Measurements from ENCODE around the gene RRP1.

DNA sequence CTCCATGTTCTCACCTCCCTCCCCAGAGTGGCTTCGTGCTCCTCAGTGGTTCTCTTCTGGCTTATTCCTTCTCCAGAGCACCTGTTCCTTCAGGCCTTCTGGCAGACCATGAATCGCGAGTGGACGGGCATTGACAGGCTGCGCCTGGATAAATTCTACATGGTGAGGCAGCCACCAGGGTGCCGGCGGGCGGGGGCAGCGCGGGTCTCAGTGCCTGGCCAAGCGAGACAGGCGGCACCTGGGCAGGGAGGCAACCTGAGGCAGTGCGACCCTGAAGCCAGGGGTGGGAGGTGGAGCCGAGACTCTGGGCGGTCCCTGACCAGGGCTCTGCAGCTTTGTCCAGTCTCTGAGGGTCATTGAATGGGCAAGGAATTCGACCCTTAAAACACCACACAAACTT, 3.9 kb downstream of the RRP1 start:
- TF ChIP-seq EZH2 (IDR thresholded peaks at IDR 0.05; ENCODE audit: borderline replicate concordance, low read length), result no peak
- TF ChIP-seq, protein P1, sequence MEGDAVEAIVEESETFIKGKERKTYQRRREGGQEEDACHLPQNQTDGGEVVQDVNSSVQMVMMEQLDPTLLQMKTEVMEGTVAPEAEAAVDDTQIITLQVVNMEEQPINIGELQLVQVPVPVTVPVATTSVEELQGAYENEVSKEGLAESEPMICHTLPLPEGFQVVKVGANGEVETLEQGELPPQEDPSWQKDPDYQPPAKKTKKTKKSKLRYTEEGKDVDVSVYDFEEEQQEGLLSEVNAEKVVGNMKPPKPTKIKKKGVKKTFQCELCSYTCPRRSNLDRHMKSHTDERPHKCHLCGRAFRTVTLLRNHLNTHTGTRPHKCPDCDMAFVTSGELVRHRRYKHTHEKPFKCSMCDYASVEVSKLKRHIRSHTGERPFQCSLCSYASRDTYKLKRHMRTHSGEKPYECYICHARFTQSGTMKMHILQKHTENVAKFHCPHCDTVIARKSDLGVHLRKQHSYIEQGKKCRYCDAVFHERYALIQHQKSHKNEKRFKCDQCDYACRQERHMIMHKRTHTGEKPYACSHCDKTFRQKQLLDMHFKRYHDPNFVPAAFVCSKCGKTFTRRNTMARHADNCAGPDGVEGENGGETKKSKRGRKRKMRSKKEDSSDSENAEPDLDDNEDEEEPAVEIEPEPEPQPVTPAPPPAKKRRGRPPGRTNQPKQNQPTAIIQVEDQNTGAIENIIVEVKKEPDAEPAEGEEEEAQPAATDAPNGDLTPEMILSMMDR (IDR thresholded peaks at IDR 0.05; ENCODE audit: low read length), result no peak

Measured in OCI-LY1 (cell line).